GM21717 (cell line): Measurements from ENCODE around the gene ZNF511.
"Not testable (repeated sequence)": the region's sequence is repeated elsewhere in the genome, so short reads cannot be mapped to it uniquely, and the experiment has no call there.

Experiments used
- ATAC-seq: cut with Tn5 transposase; IDR thresholded peaks from one replicate; pipeline ENCODE4 v1.9.1; 2021; ENCODE audit warnings: mild to moderate bottlenecking, moderate library complexity; ENCODE audit not compliant: unreplicated experiment

ZNF511 gene

GRCh38 chr10:133313192-133313591 lies 4.5 kb downstream of the ZNF511 start:
- ATAC-seq, result no peak

GRCh38 chr10:133314911-133315310 lies 6.2 kb downstream of the ZNF511 start:
- ATAC-seq, result no peak

- no peak for ATAC-seq
Measured at GRCh38 chr10:133315847-133316246, 7.1 kb downstream of the ZNF511 start.

- no peak for ATAC-seq
Measured at GRCh38 chr10:133316266-133316665, 7.6 kb downstream of the ZNF511 start.

DNA sequence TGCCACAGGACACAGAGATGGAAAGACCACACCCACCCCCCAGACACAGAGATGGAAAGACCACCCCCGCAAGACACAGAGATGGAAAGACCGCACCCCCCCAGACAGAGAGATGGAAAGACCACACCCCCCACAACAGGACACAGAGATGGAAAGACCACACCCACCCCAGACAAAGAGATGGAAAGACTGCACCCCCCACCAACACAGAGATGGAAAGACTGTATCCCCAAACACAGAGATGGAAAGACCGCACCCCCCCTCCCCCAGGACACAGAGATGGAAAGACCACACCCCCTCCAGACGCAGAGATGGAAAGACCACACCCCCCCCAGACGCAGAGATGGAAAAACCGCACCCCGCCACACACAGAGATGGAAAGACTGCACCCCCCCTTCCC lies 8.0 kb downstream of the ZNF511 start:
- no peak for ATAC-seq

GRCh38 chr10:133318494-133319127 lies 9.9 kb downstream of the ZNF511 start:
- peak; percentile 72 for ATAC-seq

DNA sequence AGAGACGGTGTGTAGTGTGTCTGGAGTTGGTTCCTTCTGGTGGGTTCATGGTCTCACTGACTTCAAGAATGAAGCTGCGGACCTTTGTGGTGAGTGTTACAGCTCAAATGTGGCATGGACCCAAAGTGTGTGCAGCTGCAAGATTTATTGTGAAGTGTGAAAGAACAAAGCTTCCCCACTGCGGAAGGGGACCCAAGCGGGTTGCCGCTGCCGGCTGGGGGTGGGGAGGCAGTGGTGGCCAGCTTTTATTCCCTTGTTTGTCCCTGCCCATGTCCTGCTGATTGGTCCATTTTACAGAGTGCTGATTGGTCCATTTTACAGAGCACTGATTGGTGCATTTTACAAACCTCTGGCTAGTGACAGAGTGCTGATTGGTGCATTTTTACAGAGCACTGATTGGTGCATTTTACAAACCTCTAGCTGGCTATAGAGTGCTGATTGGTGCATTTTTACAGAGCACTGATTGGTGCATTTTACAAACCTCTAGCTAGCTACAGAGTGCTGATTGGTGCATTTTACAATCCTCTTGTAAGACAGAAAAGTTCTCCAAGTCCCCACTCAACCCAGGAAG lies 12.2 kb downstream of the ZNF511 start:
- ATAC-seq, result not testable (repeated sequence)

- not testable (repeated sequence) for ATAC-seq
Measured at GRCh38 chr10:133322064-133322709, 13.5 kb downstream of the ZNF511 start.

- no peak for ATAC-seq
Measured at GRCh38 chr10:133324198-133324792, 15.6 kb downstream of the ZNF511 start.

GRCh38 chr10:133324857-133325260 lies 16.1 kb downstream of the ZNF511 start:
- ATAC-seq, result no peak

GRCh38 chr10:133325440-133326222 lies 16.9 kb downstream of the ZNF511 start:
- no peak for ATAC-seq

- no peak for ATAC-seq
Measured at GRCh38 chr10:133326223-133326551, 17.5 kb downstream of the ZNF511 start.

- no peak for ATAC-seq
Measured at GRCh38 chr10:133326745-133327650, 18.3 kb downstream of the ZNF511 start.

DNA sequence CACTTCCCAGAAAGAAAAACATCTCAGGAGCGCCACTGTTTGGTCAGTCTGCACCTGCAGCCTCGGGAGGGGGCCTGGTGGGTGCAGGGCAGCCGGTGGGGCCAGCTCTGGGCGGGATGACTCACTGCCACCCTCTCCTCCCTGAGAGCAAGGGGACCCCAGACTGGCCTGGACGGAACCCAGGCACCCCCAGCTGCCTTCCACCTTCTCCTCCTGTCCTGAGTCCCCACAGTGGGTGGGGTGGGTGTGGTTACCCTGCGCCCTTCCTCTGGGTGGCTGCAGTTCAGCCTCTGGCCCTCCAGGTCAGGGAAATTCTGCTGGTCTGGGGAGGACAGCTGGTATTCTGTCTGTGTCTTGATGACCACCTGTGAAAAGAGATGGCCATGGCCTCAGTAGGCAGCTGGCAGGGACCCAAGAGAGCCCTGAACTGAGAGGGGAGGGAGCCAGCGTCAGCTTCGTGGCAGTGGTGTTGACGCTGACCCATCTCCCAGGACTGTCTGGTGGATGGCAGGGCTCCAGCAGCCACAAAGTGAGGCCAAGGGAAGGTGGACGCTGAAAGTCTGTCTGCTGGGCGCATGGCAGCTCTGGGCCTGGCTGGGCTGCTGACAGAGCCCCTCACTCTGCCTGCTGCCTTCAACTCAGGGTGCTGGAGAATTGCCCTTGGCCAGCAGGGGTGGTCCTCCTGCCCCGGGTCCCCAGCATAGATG lies 19.1 kb downstream of the ZNF511 start:
- no peak for ATAC-seq

DNA sequence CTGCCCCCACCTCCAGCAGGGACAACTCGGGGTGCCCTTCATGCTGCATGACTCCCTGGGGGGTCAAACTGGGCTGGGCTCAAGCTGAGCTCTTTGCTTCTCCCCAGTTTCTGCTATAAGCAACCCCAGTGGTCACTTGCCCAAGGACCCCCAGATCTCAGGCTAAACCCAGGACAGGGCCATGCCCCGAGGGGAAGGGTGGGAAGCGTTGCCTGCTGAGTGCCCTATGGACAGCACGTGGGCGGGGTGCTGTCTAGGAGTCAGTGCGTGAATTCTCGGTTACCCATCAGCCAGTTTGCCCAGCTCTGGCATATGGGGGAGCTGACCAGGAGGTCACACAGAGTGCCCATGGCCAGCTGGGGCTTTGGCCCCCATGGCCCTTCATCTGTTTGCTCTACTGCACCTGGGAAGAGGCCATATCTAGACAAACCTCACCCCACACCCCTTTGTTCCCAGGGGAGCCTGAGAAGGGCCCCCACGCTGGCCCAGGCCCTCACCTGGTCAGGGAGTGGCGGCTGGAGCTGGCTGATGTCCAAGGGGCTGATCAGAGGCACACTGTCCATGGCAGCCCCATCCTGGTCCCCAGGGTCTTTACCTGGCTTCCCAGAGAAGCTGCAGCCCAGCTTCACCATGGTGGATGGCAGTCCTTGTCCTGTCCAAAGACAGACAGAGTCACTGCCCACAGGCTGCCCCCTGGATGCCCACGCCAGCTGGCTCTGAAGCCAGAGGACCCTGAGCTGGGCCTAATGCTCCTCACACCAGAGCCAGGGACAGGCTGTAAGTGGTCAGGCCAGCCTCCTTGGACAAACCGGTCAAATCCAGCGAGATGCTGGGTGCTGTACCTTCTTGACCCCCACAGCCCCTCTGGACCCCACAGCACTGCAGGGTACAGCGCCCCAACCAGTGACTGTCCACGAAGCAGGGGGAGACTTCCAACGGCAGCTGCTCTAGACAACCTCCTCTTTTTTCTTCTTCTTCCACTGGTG lies 19.9 kb downstream of the ZNF511 start:
- no peak for ATAC-seq

DNA sequence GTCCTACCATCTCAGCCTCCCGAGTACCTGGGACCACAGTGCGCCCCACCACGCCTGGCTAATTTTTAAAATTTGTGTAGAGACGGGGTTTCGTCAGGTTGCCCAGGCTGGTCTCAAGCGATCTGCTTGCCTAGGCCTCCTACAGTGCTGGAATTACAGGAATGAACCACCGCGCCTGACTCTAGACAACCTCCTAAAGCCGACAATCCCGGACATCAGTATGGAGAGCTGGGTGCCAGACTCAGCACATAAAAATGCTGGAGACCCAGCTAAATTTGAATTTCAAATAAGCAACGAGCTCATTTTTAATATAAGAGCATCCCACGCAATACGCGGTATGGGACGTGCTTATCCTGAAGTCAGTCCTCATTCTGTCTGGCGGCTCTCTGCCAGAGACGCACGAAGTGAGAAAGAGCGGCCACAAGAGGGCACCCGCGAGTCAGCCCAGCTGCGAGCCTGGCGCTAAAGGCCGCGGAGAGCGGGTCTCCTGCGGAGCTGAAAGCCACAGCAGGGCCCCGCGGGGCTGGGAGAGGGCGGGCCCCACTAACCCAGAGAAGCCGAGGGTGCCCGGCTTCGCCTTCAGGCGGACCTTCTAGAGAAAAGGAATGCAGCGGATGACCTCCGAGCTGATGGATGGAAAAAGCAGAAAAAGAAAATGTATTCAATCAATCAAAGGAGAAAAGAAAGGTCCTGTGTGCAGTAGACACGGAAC lies 20.9 kb downstream of the ZNF511 start:
- peak; percentile 84 for ATAC-seq

DNA sequence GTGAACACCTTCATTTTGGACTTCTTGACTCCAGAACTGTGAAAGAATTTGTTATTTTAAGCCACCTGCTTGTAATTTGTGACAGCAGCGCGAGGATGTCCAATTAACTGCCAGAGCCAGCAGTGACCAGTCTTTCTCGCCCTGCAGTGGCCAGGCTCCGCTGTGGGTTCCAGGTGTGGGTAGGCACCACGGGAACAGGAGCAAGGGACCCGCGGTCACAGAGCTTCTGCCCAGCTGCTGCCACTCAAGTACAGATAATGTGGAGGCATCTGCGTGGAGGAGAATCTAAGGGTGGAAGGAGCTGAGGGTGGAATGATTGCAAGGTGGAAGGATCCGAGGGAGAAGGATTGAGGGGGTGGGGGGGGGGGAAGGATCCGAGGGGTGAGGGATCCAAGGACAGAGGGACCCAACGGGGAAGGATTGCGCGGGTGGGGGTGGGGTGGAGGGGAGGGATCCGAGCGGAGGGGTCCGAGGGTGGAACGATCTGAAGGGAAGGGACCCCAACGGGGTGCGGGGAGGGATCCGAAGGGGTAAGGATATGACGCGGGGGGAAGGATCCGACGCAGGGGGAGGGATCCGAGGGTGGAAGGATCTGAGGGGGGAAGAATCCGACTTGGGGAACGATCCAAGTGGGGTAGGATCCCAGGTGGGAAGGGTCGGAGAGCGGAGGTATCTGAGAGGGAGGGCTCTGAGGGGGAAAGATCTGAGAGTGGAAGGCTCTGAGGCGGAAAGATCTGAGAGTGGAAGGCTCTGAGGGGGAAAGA lies 24.4 kb downstream of the ZNF511 start:
- ATAC-seq, result no peak
